Measurements from ENCODE around the gene GRID1. TPM values are rescaled to one million over a fixed set of nuclear protein-coding genes. Genes with fewer than 3 reads are reported as not detected.

The GRID1 gene
- total RNA-seq, 1 donor: not detected

DNA sequence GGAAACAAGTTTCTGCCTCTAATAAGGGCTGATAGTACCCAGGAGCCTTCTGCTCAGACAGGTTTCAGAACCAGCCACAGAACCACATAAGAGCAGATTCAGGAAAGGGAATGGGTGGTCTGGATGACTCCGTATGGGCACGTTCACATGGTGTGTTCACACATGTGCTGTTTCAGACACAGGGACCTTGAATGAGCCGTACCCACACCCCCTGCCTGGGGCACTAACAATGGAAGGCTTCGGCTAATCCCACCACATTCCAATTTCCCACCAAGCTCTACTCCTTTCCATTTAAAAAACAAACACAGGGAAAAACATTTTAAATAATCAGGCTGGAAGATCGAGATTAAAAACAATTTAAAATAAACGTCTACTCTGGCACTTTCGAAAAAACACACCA lies 217.3 kb downstream of the GRID1 start:
- H3K4me3 ChIP-seq (ENCODE audit: low read depth, low read length): no peak overlapping the region
- TF ChIP-seq, protein P1, sequence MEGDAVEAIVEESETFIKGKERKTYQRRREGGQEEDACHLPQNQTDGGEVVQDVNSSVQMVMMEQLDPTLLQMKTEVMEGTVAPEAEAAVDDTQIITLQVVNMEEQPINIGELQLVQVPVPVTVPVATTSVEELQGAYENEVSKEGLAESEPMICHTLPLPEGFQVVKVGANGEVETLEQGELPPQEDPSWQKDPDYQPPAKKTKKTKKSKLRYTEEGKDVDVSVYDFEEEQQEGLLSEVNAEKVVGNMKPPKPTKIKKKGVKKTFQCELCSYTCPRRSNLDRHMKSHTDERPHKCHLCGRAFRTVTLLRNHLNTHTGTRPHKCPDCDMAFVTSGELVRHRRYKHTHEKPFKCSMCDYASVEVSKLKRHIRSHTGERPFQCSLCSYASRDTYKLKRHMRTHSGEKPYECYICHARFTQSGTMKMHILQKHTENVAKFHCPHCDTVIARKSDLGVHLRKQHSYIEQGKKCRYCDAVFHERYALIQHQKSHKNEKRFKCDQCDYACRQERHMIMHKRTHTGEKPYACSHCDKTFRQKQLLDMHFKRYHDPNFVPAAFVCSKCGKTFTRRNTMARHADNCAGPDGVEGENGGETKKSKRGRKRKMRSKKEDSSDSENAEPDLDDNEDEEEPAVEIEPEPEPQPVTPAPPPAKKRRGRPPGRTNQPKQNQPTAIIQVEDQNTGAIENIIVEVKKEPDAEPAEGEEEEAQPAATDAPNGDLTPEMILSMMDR (IDR thresholded peaks at IDR 0.05; ENCODE audit: insufficient read depth, low read depth, low read length): no peak
- DNase-seq (ENCODE audit: low read depth): no peak

DNA sequence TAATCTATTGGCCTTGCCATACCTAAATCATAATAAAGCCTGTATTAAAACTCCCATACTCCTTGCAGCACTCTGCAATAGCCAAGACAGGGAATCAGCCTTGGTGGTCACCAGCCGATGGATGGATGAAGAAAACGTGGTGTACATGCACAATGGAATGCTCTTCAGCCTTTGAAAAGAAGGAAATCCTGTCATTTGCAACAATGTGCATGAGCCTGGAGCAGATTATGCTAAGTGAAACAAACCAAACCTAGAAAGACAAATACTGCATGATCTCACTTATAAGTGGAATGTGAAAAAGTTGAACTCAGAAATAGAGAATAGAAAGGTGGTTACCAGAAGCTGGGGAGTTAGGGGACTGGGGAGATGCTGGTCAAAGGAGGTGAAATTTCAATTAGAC lies 218.5 kb downstream of the GRID1 start:
- TF ChIP-seq, protein P1 (IDR thresholded peaks at IDR 0.05; ENCODE audit: insufficient read depth, low read depth, low read length): no peak
- no peak overlapping the region for H3K4me3 ChIP-seq (ENCODE audit: low read depth, low read length)
- no peak for DNase-seq (ENCODE audit: low read depth)

DNA sequence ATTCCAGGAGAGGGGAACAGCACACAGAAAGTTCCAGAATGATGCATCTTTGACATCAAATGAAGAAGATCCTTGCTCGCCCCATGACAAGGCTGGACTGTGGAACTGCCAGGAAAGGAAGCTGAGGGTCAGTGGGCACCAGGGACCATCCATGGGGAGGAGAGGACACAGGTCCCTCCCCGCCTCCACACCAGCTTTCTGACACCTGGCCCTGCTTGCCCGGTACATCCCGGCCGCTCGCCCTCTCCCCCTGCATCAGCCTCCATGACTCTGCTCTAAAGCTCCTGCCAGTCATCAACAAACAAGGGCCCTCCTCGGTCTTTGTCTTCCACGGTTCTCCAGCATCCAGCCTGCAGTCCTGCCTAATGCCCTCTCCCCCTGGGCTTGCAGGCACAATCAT lies 222.3 kb downstream of the GRID1 start:
- TF ChIP-seq, protein P1 (IDR thresholded peaks at IDR 0.05; ENCODE audit: insufficient read depth, low read depth, low read length): no peak
- H3K4me3 ChIP-seq (ENCODE audit: low read depth, low read length): no peak overlapping the region
- no peak for DNase-seq (ENCODE audit: low read depth)

DNA sequence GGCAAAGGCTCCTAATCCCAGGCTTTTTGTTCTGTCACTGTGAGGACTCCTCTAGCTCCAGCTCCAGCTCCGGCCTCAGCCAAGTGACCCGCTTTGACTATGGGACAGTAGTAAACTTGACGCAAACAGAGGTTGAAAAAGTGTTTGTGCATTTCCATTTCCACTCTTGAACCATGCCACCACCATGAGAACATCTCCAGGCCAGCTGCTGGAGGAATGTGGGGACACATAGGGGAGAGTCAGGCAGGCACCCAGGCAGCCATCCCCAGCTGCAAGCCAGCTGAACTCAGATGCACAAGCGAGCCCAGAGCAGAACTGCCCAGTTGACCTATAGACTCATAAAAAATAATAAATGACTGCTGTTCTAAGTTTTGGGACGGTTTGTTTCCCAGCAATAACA lies 224.7 kb downstream of the GRID1 start:
- DNase-seq (ENCODE audit: low read depth): no peak
- no peak overlapping the region for H3K4me3 ChIP-seq (ENCODE audit: low read depth, low read length)
- TF ChIP-seq, protein P1 (IDR thresholded peaks at IDR 0.05; ENCODE audit: insufficient read depth, low read depth, low read length): no peak

DNA sequence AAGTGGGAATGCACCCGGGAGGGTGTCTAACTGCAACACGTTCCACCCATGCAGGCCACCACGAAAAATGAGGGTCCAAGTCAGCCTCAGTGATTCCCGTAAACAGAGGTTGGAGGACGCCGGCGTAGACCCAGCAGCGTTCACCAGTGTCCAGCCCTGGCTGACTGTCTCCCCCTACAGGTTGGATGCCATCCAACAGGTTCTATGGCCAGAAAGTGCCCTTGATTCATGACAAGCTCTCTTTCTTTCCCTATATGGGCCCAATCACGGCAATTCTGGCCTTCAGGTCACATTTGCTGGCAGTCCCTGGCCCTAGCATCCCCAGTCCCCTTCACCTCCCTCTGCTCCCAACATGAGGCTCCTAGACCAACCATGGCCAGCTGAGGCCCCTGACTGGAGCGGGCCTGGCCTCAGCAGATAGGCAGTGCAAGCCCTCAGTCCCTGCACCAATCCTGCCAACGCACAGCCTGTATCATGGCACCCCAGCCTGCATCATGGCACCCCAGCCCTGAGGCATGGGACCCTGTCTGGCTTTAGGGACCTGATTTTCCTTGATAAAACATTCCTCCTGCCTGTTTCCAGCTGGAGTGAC lies 227.4 kb downstream of the GRID1 start:
- DNase-seq (ENCODE audit: low read depth): no peak
- H3K4me3 ChIP-seq (ENCODE audit: low read depth, low read length): no peak overlapping the region
- TF ChIP-seq, protein P1 (IDR thresholded peaks at IDR 0.05; ENCODE audit: insufficient read depth, low read depth, low read length): no peak

DNA sequence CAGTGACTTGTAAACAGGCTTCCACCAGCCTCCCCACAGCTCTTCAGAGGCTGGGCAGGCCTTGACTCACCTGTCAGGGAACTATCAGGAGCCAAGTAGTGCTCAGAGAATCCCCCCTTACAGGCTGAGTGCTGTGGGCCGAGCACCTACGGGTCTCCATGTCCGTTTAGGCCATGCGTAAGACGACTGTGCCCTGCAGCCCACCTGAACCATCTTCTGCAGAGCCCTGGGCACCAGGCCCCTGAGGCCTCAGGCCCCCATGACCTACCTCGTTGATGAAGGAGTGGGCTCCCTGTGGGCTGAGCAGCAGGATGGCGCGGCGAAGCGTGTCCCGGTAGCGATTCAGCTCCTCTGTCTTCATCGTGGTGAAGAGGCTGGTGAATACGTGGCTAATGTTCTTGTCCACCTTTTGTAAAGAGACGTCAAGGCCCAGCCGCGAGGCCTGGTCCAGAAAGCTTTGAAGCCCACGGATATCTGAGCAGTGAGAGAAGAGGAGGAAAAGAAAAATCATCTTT lies 228.0 kb downstream of the GRID1 start:
- DNase-seq (ENCODE audit: low read depth): no peak
- TF ChIP-seq, protein P1 (IDR thresholded peaks at IDR 0.05; ENCODE audit: insufficient read depth, low read depth, low read length): no peak
- no peak overlapping the region for H3K4me3 ChIP-seq (ENCODE audit: low read depth, low read length)

DNA sequence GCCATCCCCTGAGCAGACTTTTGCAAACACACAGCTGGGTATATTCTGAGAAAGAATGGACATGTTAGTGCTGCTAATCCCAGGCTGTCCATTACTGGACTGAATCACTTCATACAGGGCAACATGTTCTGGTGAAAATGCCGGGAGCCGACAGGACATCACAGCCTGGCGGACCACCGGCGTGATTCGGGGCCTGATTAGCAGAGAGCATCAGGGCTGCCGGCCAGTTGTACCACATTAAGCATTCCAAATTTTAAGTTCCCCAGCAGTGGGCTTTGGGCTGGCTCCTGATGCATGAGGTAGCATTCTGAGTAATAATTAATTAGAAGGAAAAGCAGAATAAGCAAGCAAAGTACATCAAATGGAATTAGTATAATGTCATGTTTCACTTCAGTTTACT lies 229.0 kb downstream of the GRID1 start:
- TF ChIP-seq, protein P1 (IDR thresholded peaks at IDR 0.05; ENCODE audit: insufficient read depth, low read depth, low read length): no peak
- no peak for DNase-seq (ENCODE audit: low read depth)
- H3K4me3 ChIP-seq (ENCODE audit: low read depth, low read length): no peak overlapping the region

All from fibroblast of villous mesenchyme (primary cell).